DMS 273 treated with DMSO at 0.1 percent for 48 hours (cell line): ENCODE results near the gene LAMB1.
A peak's percentile ranks its signal among the peaks of the same experiment; 100 is the strongest.
"Not testable (repeated sequence)": the region's sequence is repeated elsewhere in the genome, so short reads cannot be mapped to it uniquely, and the experiment has no call there.

Experiments
- DNase-seq: peaks from one replicate; lab custom pipeline; 2025; lab: John Stamatoyannopoulos, UW

LAMB1 gene

DNA sequence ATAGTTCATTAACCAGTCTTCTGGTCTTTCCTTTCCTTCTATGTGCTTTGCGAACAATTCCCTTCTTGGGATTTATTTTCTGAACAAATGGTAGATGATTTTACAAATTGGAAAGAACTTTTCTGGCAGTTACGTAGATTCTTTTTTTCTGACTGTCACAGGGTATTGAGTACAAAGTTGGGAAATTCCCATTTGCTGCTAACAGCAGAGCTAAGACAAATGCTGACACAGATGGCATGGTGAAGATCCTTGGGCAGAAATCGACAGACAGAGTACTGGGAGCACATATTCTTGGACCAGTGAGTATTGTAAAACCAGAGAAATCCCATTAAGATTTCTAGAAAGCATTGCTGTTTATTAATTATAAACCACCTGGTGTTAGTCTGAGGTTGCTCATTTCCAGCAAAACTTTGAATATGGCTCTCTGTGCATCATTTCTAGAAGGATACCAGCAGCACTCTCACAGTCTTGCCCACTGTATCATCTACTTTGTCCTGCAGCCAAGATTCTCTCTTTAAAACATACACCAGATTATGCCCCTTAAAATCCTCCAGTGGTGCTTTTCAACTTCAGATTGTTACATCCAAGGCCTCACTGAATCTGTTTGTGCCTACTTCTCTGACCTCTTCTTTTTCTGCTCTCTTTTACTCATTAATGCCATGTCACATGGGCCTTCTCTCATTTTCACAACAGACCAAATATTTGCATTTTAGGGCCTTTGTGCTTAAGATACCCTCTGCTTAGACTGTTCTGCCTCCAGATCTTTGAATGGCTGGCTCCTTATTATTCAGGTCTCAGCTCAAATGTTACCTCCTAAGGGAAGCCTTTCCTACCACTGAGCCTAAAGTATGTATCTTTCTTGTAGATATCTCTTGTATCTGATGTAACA, 85.0 kb downstream of the LAMB1 start:
- no peak for DNase-seq

DNA sequence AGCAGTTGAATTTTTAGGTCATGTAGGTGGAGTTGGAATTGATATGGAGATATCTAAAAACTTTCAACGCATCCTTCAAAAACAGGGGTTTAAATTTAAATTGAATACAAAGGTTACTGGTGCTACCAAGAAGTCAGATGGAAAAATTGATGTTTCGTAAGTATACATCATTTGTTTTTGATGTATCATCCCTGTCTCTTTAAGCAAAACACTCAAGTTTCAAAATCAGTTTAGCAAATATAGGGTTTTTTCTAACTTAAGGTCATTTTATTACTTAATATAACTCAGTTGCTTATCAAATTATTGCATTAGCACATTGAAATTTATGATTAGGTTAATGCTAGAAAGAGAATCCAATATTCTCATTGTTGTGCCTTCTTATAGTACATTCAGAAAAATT, 87.4 kb downstream of the LAMB1 start:
- DNase-seq, result no peak

DNA sequence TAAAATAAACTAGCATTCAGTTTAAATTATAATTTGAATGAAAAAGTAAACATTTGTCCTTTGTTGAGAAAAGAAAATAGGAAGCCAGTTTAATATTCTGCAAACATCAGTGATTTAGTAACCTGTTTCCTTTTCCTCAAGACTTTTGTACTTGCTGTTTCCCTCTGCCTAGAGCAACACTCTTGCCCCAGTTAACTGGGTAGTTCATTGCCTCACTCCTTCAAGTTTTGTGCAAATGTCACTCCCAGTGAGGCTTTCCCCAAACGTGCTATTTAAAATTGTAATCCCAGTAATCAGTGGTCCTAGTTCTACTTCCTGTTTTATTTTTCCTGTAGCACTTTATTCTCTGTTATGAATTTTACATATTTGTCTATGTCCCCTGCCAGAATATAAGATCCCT, 88.1 kb downstream of the LAMB1 start:
- no peak for DNase-seq

DNA sequence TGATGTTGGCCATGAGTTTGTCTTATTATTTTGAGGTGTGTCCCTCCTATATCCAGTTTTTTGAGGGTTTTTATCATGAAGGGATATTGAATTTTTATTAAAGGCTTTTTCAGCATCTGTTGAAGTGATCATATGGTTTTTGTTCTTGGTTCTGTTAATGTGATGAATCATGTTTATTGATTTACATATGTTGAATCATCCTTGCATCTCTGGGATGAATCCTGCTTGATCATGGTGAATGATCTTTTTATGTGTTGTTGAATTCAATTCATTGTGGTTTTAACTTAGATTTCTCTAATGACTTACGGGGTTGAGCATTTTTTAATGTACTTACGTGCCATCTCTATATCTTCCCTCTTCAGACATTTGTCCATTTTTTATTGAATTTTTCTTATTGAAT, 89.1 kb downstream of the LAMB1 start:
- no peak for DNase-seq

DNA sequence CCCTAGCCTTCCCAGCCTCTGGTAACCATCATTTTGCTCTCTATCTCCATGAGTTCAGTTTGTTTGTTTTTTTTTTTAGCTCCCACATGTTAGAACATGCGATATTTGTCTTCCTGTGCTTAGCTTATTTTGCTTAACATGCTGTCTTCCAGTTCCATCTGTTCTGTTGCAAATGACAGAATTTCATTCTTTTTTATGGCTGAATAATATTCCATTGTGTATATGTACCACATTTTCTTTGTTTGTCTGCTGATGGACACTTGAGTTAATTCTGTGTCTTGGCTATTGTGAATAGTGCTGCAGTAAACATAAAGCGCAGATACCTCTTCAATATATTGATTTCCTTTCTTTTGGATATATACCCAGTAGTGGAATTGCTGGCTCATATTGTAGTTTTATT, 91.0 kb downstream of the LAMB1 start:
- no peak for DNase-seq

DNA sequence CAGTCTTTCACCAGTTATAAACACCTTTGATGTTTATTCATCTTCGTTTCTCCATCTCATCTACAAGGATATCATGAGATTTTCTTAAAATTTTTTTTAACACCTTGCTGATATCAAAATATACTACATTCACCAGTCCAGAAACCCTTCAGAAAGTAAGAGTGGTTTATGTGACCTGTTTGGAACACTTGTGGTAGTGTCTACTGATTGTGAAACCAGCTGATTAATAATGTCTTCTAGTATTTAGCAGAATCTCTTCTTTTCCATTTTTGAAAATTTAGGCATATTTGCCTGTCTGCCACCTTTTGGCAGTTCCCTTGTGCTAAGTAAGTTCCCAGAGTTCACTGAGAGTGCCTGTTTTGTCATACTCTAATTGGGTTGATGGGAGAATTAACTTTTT, 93.5 kb downstream of the LAMB1 start:
- no peak for DNase-seq

DNA sequence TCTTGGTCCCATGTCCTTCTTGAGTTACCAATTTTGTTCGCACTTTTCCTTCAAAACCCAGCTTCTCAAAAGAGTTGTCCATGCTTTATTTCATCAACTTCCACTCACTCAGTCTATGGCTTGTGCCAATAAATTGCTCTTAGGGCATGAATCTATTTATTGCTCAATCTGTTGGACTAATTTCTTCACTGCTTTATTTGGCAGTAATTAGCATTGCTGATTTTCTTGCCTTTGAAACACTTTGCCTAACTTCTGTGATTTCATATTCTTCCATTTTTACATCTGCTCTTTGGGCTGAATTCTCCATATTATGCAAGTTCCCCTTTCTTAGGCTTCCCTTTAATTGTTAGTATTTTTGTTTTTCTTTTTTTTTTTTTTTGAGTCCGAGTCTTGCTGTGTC, 95.2 kb downstream of the LAMB1 start:
- no peak for DNase-seq

DNA sequence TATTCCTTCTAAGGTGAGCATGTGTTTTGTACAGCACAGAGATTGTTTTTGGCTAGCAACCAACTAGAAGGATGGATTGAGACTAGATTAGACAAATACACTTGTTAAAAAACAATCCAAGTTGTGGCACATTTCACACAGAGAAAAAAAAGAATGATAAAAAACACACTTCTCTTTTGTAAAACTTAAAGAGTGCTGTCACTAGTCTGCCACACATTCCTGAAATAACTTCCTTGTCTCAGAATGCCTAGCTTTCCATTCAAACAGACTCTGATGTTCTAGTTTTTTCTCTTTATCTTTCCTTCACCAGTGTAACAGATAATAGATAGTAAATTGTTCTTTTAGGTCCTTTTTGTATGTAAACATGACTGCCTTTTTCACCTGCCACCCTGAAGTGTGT, 100.6 kb downstream of the LAMB1 start:
- DNase-seq, result no peak

DNA sequence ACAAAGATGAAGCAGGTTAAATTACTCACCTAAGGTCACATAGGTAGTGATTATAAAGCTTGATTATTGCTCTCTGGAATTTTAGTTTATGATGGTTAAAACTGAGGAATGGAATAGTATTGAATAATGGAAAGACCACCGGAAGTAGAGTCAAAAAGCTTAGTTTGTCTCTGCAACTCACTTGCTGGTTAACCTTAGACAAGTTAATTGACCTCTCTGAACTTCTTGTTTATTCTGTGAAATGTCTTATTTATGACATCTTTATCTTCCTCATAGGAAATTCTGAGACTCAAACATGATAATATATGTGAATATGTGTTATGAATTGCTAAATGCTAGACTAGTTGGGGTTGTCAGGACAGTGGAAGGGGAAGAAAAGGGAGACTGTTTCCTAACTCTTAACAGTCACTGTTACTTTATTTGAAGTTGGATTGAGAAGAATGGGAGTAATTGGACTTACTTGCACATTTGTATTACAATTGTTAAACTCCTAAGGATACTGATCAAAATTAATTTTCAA, 102.4 kb downstream of the LAMB1 start:
- no peak for DNase-seq

DNA sequence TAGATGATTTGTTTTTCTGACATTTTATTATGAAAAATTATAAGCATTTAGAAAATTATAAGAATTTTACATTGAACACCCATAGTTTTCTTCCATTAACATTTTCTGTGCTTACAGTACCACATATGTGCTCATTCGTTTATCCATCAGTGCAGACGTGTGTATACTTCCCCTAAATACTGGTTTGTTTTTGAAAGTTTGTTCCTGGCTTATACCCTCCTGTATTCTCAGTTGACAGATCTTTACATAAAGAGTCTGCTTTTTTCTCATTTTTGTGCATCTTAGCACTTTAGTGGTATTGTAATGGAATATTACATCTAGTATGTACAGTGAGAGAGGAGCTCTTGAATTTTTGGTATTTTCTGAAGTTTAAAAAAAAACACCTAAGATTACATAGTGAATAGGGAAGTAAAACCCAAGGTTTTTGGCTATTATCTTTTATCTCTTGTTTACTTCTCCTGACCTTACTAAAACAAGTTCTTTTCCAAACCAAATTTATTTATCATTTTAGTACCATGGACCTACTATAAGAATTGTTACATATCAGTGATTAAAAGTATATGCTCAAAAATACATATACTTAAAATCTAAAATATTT, 103.9 kb downstream of the LAMB1 start:
- DNase-seq, result no peak

DNA sequence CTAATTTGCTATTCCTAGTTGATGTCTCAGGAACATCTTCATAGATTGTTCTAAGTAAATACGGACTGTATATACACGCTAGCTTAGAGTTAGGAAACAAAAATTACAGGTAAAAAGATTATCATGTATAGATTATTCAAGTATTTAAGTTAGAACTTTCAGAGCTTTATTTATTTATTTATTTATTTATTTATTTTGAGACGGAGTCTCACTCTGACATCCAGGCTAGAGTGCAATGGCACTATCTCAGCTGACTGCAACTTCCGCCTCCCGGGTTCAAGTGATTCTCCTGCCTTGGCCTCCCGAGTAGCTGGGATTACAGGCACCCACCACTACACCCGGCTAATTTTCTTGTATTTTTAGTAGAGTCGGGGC, 110.6 kb downstream of the LAMB1 start:
- DNase-seq, result not testable (repeated sequence)

DNA sequence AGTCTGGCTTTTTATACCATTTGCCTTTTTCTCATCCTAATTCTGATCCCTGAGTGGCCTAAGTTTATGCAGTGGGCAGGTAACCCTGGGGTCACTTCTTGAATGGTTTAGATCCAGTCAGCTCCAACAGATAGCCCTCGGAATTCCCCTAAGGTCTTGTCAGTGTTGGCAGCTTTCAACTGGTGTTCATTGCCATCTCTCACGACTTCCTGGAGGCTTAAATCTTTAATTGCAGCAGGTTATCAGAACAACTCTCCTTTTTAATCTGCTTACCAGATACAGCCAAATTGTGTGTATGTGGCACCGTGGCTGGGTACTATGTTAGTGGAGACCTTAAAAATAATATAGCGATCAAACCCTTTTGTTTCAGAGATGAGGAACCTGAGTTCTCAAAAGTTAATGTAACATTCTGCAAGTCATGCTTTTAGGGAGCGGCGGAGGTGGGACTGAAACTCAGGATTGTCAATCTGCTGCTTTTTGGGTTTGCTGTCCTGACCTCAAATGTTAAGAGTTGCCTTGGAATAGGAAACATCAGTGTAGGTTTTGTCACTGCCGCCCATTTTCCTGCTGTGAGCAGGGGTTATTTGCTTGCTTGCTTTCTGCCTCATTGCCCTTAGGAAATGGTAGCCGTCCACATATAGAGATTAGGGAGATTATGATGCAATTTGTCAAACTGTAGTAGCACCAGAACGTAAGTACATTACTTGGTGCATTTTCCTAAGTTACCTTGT, 111.2 kb downstream of the LAMB1 start:
- DNase-seq, result no peak

DNA sequence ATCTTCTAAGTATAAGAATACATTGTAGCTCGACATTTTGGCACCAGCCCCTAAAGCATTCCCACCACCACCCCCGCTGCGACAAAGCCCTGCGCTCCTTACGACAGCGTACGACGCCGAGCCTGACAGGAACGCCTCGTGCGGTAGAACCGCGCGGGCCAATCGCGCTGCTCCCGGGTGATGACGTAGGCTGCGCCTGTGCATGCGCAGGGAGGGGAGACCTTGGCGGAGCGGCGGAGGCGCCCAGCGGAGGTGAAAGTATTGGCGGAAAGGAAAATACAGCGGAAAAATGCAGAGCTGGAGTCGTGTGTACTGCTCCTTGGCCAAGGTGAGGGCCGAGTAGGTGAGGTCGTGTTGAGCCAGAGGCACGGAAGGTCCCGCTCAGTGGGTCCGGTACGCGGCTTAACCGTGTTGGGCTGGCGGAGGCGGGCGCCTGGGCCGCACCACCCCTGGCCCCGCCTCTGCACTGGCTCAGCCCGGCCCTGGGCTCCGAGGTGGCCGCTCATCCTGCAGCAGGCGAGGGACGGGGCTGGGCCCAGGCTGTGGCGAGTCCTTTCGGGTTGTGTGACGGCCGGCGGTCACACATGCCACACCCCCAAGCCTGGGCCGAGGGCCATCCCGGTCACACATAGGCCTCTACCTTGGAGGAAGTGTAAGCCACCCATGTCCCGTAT, 111.9 kb downstream of the LAMB1 start, which contains the start of gene DLD:
TSS of gene DLD (plus strand) at position 222 of the 674 bp plus-strand sequence. CDS start at position 290, 68 bp downstream.
- peak; percentile 88 for DNase-seq

DNA sequence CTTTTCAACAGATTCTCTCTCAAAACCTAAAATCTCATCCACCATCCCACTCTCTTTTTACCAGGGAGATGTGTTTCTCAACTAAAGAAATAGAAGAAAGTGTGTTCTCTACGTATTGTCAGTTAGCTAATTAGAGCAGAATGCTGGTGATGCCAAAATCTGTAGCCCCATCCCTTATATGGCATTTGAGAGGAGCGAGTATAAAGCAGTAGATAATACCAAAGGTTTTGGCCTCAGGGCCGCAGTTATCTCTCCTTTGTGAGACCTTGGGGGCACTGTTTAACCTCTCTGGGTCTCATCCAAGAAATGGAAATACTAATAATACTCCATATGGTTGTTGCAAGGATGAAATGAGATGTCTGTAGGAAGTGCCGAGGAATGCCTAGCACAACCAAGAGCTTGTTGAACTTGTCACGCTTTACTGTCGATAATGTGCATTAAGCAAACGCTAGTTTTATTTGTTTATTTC, 112.4 kb downstream of the LAMB1 start:
- DNase-seq, result no peak

DNA sequence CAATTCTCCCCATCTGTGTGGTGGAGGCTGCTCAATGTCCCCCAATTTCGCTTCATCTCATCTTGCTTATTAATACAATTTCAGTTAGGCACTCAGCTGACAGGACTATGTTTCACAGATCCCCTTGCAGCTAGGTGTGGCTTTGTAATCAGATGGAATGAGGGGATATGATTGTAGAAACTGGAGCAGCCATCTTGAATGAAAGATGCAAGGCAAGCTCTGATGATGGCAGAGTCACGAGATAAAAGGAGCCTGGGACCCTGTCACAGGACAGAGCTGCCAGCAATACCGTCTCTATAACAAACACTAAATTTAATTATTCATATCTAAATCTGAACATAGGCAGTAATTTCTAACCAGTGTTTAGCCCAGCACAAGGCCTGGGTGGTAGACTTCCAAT, 113.0 kb downstream of the LAMB1 start:
- no peak for DNase-seq

DNA sequence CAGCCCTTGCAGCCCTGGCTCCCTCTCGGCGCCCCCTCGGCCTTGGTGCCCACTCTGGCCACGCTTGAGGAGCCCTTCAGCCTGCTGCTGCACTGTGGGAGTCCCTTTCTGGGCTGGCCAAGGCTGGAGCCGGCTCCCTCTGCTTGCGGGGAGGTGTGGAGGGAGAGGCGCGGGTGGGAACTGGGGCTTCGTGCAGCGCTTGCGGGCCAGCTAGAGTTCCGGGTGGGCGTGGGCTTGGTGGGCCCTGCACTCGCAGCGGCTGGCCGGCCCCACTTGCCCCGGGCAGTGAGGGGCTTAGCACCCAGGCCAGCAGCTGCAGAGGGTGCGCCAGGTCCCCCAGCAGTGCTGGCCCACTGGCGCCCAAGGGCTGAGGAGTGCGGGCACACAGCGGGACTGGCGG, 115.1 kb downstream of the LAMB1 start:
- DNase-seq, result not testable (repeated sequence)

DNA sequence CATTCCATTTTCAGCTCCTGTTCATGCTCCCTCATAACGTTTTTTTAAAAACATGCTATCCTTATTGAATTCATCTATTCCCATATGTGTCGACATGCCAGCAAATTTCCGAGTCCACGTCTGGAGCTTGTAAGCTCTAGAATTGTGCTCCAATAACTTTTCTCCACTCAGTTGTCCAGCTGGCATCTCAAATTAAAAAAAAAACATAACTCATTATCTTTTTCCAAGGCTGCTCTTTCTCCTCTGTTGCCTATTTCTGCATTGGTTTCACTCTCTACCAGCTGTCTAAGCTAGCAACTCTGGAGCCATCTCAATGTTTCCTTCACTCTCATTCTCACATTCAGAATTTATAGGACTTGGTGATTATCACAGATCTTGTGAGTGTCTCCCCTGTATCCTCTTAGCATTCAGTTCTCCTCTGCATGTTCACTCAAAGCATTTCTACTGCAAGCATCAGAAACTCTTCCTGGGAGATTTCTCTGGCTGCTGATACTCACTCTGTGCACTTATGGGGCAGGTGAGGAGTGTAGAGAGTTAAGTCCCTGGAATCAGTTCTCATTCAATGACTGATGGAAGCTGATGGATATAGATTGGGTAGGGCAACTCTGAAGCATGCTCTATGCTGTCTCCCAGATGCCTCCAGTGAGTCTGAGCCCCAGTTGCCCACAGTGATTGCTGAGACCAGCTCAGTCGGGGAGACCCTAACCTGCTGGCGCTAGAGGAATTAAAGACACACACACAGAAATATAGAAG, 118.7 kb downstream of the LAMB1 start:
- no peak for DNase-seq

DNA sequence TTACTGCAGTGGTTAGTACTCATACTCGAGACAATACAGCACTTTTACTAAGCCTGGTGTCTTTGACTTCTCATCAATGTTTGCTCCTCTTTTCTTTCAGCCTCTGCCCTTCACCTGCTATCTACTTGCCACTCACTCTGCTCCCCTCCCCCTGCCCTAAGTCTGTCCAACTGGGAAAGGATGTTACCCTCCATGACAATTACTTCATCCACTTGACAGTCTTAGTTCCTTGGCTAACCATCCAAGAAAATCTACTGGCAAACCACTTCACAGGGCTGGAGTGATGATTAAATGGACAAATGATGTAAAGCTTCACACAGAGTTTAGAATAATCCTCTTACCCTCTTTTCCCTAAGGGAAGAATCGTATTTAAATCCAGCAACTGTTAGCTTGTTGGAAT, 120.2 kb downstream of the LAMB1 start:
- no peak for DNase-seq

DNA sequence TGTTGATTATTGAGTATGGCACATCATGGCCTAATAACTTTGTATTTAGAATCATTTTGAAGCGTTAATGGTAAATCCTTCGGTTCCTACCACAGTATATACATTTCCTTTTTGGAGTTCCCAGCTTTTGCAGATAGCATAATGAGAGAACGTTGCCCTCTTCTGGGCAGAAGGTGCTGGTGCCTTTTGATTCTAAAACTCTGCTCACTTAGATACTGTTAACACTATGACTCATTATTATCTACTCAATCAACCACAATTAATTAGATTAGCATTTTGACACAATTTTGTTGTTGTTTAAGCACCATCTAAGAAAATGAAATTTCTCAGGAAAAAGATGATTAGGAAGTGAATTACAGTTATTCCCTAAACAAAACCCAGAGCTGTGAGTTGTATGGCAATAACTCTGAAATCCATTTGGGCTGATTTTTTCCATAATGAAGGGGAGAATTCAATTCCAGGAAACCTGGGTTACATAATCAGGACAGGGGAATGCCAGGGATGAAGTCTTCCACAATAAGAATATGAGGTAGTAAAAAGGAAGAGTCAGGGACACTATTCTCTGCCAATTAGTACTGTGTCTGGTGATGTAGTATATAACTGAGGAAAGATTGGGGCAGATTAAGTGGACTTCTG, 123.4 kb downstream of the LAMB1 start:
- DNase-seq, result peak; percentile 54

DNA sequence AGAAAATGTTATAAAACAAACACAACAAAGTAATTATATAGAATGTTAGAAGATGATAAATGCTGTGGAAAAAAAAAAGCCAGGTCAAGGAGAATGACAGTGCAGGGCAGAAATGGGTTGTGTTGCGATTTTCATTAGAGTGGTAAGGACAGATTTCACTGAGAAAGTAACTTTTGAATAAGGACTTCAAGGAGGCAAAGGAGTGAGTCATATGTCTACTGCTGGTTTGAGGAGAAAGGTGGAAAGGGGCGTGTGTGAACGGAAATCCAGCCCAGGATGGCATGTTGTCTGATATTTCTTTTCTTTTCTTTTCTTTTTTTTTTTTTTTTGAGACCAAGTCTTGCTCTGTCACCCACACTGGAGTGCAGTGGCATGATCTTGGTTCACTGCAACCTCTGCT, 124.3 kb downstream of the LAMB1 start:
- DNase-seq, result no peak
